Right cardiac atrium (tissue), 5 donors: ENCODE measurements around the gene NUB1. TPM values are rescaled to one million over a fixed set of nuclear protein-coding genes. Genes with fewer than 3 reads are reported as not detected.

ENCODE experiments used
- ATAC-seq, 2 donors: fragments of 200-7000 bp; cut with Tn5 transposase; one replicate each; pipeline versions ENCODE4 v1.8.0 to v1.9.1; 2020; ENCODE audit warnings: moderate library complexity in 2 of 2, mild to moderate bottlenecking in 1 of 2
- DNase-seq, 3 donors: peaks; one replicate each; pipeline ENCODE4 v3.0.0-alpha.2; 2020
- H3K27ac ChIP-seq: one replicate; pipeline ENCODE4 v1.5.1; 2013; ENCODE audit warnings: mild to moderate bottlenecking, low read length, control low read depth, moderate library complexity
- H3K27me3 ChIP-seq: one replicate; pipeline ENCODE4 v1.6.1; 2013; ENCODE audit not compliant: control insufficient read depth, insufficient read depth
- H3K4me1 ChIP-seq: one replicate; pipeline ENCODE4 v1.6.1; 2013; ENCODE audit warnings: low read length; ENCODE audit not compliant: control insufficient read depth, insufficient read depth
- H3K4me3 ChIP-seq: one replicate; pipeline ENCODE4 v1.5.1; 2013; ENCODE audit warnings: low read length, control low read depth
- H3K9me3 ChIP-seq: one replicate; pipeline ENCODE4 v1.6.1; 2013; ENCODE audit warnings: low read length; ENCODE audit not compliant: control insufficient read depth
- WGBS: extraction: QIAGEN DNeasy Blood & Tissue Kit; methylation state at CpG from one replicate; pipeline ENCODE4 v1.1.7; 2013; 5-methylcytosine and 5-hydroxymethylcytosine counted together
- intact Hi-C, 4 donors: fragments of 100-400 bp; cut with DNase I; formaldehyde crosslinking; loops; one replicate each; pipeline versions ENCODE4 v1.11.0 to v1.14.0; 2022 to 2023
- polyA plus RNA-seq: library from polyadenylated mRNA; stranded (reverse); fragments of 200-250 nt; gene quantifications from one replicate; pipeline ENCODE4 v1.2.3, GENCODE V29; 2013
- total RNA-seq, 4 donors: library from RNA; stranded (reverse); fragmentation: NEBNext Ultra II Directional; extraction: Animal tissue kit (Norgen Biotek cat#: 25700); gene quantifications; one replicate each; pipeline ENCODE4 v1.2.1, GENCODE V29; 2021
- donor health status: healthy with polysubstance abuse.
- donor health status: DM: no; HTN: yes; CAD: no.
- donor health status: DM: no; HTN: no; CAD: no.
- donor health status: DM: no; HTN: yes; CAD: no; lungs with severe emphysema.
- donor health status: DM: yes; HTN: yes; CAD: no.

NUB1 gene
- total and polyA plus RNA-seq, 5 donors, result 24.1 to 42.4 (median 38.6) TPM

DNA sequence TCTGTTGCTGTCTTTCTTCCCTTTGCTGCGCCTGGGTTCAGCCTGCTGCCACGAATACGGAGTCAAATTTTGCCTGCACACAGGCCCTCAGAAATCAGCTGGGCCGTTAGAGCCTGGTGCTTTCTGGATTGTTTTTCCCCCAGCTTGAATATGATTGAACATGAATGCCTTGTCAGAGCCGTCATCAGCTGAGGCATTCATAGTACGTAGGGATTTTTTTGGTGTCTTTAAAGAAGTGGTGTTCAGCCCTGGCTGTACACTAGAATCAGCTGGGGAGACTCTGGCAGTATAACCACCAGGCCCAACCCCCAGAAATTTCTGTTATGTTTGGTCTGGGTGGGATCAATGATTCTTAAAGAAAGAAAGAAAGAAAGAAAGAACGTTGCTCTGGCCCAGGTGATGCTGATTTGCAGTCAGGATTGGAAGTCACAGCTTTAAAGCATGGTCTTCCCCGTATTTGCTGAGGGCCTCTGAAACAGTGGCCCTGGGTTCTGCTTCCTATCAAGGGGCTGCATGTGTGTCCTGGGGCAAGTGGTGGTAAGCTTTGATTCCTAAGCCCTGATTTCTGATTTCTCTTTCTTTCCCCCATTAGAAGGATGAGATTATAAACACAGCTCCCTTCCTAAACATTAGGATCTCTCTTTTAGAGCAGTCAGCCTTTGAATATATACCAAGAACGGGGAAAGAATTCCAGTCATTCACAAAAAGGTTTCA, 24.7 kb downstream of the NUB1 start:
- ATAC-seq, result no peak
- 62% methylated on average over 9 of the region's 9 CpGs for WGBS
- no peak for DNase-seq
- Histone ChIP-seq H3K27ac (peak overlapping the region; percentile 37), H3K9me3 (no peaks in the 10 kb centered on the region), H3K27me3 (no peaks in the 10 kb centered on the region), H3K4me1 (peaks cover 2% of the 10 kb centered on the region), H3K4me3 (no peak overlapping the region)
- intact Hi-C loops, result loop anchor here in 3 of 4 donors (5.0 to 10.0 kb wide), 3 partner anchors 81 to 391 kb away; no protein-coding TSS in a partner anchor

DNA sequence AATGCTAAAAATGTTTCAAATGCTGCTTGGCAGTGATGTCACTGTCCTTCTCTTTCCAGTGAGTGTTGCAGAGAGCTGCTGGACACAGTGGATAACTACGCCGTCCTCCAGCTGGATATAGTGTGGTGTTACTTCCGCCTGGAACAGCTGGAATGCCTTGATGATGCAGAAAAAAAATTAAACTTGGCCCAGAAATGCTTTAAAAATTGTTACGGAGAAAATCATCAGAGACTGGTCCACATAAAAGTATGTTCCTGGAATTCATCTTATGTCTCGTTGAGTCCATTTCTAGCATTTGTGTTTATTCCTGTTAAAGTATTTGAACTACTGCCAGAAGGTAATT, 25.2 kb downstream of the NUB1 start:
- WGBS, result 48% methylated on average over 5 of the region's 5 CpGs
- no peak overlapping the region for H3K27ac ChIP-seq

DNA sequence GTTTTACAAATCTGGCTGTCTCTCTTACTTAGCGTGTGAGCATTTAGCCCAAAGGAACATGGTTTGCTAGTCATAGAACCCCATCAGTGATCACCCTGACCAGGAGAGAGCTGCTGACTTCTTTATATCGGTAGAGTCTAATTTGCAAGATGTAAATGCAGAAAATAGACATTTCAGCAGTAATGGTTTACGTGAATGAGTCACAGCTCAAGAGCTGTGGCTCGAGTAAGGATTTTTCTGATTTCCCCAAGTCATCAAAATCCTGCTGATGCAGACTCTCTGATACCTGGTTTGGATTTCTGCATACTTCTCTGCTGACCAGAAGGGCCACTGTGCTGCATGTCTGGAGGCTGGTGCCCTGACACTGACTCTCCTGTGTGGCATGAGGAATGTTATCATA, 25.7 kb downstream of the NUB1 start:
- H3K9me3 ChIP-seq, result no peaks in the 10 kb centered on the region
- ATAC-seq, result no peak
- no peak overlapping the region for H3K27ac ChIP-seq
- intact Hi-C loops, result loop anchor here in 3 of 4 donors (5.0 to 10.0 kb wide), 3 partner anchors 80 to 390 kb away; no protein-coding TSS in a partner anchor
- WGBS, result 76% methylated on average over 4 of the region's 4 CpGs
- no peaks in the 10 kb centered on the region for H3K27me3 ChIP-seq
- no peak for DNase-seq
- H3K4me3 ChIP-seq, result no peak overlapping the region
- peaks cover 2% of the 10 kb centered on the region for H3K4me1 ChIP-seq

More for the DNA sequence above, 25.2 kb downstream of the NUB1 start:
- intact Hi-C loops, result loop anchor here in 3 of 4 donors (5.0 to 10.0 kb wide), 3 partner anchors 80 to 390 kb away; no protein-coding TSS in a partner anchor
- Histone ChIP-seq H3K4me1 (peaks cover 2% of the 10 kb centered on the region), H3K4me3 (no peak overlapping the region), H3K27me3 (no peaks in the 10 kb centered on the region), H3K9me3 (no peaks in the 10 kb centered on the region)
- DNase-seq, result no peak
- peak; percentile 77 to 82 for ATAC-seq

DNA sequence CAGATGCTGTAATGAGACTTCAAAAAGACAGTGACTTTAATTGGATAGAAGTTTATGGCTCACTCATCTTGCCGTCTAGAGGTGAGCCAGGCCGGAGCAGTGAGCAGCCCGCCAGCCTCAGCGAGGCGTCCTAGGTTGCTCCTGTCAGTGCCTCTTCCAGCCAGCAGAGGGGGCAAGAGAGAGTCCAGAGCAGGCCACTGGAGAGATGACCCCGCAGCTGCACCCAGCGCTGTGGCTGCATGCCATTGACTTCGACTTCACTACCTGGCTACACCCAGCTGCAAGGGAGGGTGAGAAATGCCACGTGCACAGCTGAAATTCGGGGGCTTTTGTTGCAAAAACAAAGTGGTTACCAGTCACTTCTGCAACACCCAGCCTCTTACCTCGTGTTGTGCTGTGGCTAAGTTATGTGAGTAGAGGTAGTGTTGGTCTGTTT, 26.5 kb downstream of the NUB1 start:
- ATAC-seq, result peak; percentile 94 to 95
- 13% methylated on average over 11 of the region's 11 CpGs for WGBS
- intact Hi-C loops, result loop anchor here (2.0 to 10.0 kb wide), 5 partner anchors 79 to 389 kb away; no protein-coding TSS in a partner anchor
- H3K4me1 ChIP-seq, result peaks cover 2% of the 10 kb centered on the region
- no peak overlapping the region for H3K27ac ChIP-seq
- H3K27me3 ChIP-seq, result no peaks in the 10 kb centered on the region
- no peak overlapping the region for H3K4me3 ChIP-seq
- DNase-seq, result peak; percentile 82 to 92 (median 89)
- no peaks in the 10 kb centered on the region for H3K9me3 ChIP-seq

DNA sequence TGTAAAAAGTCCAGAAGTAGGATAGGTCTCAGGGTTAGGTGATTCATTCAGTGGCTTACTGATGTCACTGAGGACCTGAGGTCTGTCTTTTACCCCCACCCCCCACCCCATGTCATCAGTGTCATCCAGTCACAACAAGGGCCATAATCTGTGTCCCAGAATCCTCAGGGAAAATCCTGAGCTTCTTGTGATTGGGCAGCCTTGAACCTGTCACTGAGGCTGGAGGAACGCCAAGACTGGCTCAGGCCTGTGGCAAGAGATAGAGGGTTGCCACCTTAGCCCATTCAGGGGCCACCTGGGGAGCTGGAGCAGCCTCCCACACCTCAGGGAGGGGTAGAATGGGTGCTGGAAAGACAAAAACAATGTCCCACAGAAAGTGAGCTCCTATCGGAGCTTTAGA, 29.7 kb downstream of the NUB1 start:
- peaks cover 2% of the 10 kb centered on the region for H3K4me1 ChIP-seq
- WGBS, result 91% methylated on average over 2 of the region's 2 CpGs
- intact Hi-C loops, result loop anchor here in 3 of 4 donors (10.0 kb wide), 2 partner anchors 74 to 384 kb away; partner anchors contain the start of gene CRYGN (in 1 of the 3)
- no peaks in the 10 kb centered on the region for H3K27me3 ChIP-seq
- no peak overlapping the region for H3K27ac ChIP-seq
- DNase-seq, result no peak
- no peak overlapping the region for H3K4me3 ChIP-seq
- no peaks in the 10 kb centered on the region for H3K9me3 ChIP-seq
- ATAC-seq, result no peak

DNA sequence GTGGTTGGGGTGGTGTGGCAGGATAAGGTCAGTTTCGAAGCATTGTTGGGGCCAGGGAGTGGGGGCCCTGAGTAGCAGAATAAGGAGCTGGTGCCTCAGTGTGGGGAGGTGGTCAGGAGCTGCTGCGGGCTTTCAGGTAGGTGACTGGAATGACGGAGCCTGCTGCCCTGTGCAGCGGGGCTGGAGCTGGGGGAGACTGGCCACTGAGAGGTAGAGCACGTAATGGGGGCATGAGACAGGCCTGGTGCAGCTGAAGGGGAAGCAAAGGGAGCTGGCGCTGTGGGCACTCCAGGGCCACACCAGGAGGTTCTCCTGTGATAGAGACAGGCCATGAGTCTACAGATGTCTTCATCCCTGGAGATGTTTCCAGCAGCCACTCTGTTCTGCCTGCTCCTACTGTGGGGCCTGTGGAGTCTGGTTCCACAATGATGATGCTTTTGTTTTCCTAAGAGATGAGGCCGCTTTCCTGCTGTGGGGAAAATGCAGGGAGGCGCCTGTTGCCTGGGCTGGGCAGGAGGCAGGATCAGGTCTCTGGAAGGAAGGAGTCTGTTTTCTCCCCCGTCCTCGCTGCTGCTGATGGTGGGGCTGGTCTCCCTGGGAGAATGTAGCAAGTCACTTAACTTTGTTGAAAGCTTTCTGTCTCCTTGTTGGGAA, 31.1 kb downstream of the NUB1 start:
- ATAC-seq (no peak), DNase-seq (no peak)
- intact Hi-C loops, result loop anchor here in 3 of 4 donors (10.0 kb wide), 2 partner anchors 72 to 382 kb away; partner anchors contain the start of gene CRYGN (in 1 of the 3)
- no peak overlapping the region for H3K27ac ChIP-seq
- no peak overlapping the region for H3K4me3 ChIP-seq
- no peaks in the 10 kb centered on the region for H3K9me3 ChIP-seq
- H3K27me3 ChIP-seq, result no peaks in the 10 kb centered on the region
- peaks cover 2% of the 10 kb centered on the region for H3K4me1 ChIP-seq
- 95% methylated on average over 10 of the region's 10 CpGs for WGBS

DNA sequence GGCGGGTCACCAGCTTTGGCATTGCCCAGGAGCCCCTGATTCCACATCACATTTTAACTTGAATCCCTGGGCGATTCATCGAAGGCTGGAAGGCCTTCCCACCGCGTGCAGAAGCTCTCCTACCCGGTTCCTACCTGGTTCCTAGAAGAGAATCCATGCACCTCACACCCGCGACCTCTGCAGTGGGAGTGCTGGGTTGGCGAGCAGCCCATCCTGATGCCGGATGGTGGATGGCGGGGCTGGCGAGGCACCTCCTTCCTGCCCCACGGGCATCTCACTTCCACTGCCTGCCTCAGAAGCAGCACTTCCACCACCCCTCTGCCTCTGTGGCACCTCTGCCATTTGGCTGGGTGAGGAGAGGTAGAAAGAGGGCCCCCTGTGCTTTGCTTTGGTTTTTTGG, 32.0 kb downstream of the NUB1 start:
- Histone ChIP-seq H3K27ac (no peak overlapping the region), H3K9me3 (no peaks in the 10 kb centered on the region), H3K27me3 (no peaks in the 10 kb centered on the region), H3K4me3 (no peak overlapping the region), H3K4me1 (no peaks in the 10 kb centered on the region)
- ATAC-seq (no peak), DNase-seq (no peak)
- intact Hi-C loops, result loop anchor here in 3 of 4 donors (10.0 kb wide), 2 partner anchors 71 to 381 kb away; partner anchors contain the start of gene CRYGN (in 1 of the 3)
- 78% methylated on average over 13 of the region's 13 CpGs for WGBS

DNA sequence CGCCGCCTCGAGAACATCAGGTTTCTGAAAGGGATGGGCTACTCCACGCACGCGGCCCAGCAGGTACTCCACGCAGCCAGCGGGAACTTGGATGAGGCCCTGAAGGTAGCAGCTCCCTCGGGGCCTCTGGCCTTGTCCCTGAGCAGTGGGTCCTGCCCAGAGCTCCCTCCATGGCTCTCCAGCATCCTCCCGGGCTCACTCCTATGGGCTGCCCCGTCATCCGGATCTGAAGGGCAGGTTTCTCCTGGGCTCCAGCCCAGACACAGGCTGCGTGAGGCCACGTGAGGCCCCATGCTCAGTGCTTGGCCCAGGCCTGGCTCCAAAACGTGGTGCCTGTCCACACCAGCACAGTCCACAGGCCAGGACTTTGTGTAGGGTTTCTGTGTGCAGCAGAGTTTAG, 32.5 kb downstream of the NUB1 start:
- intact Hi-C loops, result loop anchor here in 3 of 4 donors (10.0 kb wide), 2 partner anchors 71 to 381 kb away; partner anchors contain the start of gene CRYGN (in 1 of the 3)
- Histone ChIP-seq H3K4me1 (no peaks in the 10 kb centered on the region), H3K4me3 (no peak overlapping the region), H3K9me3 (no peaks in the 10 kb centered on the region), H3K27me3 (no peaks in the 10 kb centered on the region), H3K27ac (no peak overlapping the region)
- no peak for DNase-seq
- 89% methylated on average over 15 of the region's 15 CpGs for WGBS
- peak in 1 of 2 donors; percentile 19 for ATAC-seq

DNA sequence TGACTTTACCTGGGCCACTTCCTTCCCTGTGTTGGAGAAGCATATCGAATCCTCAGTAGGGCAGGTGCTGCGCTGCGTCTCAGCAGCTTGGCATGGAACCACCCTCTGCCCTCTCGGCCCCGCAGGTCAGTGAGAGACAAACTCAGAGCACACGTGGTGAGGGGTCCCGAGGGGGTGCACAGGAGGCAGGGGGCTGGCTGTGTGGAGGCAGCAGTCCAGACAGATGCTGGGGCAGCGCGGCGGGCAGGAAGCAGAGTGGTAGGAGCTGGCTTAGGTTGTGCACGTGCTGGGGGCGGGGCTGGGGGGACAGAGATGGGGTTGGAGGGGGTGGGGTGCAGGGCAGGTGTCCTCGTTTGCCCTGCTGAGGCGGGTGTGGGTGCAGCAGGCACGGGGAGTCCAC, 33.1 kb downstream of the NUB1 start:
- Histone ChIP-seq H3K27ac (no peak overlapping the region), H3K4me1 (no peaks in the 10 kb centered on the region), H3K9me3 (no peaks in the 10 kb centered on the region), H3K27me3 (no peaks in the 10 kb centered on the region), H3K4me3 (no peak overlapping the region)
- intact Hi-C loops, result loop anchor here in 3 of 4 donors (5.0 to 10.0 kb wide), 3 partner anchors 63 to 380 kb away; partner anchors contain the start of gene CRYGN (in 1 of the 3)
- 78% methylated on average over 15 of the region's 15 CpGs for WGBS
- no peak for DNase-seq
- ATAC-seq, result no peak

DNA sequence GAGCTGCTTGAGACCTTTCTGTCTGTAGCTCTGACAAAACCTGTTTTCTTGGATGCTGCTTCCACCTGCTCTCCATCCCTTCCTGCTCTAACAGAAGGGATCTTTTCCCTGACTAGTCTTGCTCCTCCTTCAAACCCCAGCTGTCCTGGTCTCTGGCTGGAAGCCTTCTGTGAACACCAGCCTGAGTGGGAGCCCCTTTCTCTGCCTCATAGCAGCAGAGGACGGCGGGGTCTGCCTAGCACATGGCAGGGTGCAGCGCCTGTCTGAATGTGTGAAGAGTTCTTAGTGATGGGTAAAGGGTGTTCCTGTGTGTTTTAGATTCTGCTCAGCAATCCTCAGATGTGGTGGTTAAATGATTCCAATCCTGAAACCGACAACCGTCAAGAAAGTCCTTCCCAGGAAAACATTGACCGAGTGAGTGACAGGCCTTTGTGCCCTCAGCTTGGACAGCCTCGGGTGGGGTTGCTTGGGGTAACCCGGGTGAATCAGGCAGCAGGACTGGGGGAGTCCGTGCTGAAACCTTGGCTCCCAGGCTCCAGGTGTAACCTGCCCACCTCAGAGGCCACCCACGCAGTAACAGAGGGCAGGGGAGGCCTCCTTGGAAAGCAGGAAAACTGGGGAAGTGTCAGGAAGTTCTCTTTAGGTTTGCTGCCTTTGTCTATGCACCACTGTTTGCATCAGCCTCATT, 34.1 kb downstream of the NUB1 start:
- DNase-seq, result no peak
- no peak overlapping the region for H3K27ac ChIP-seq
- H3K27me3 ChIP-seq, result no peaks in the 10 kb centered on the region
- no peaks in the 10 kb centered on the region for H3K4me1 ChIP-seq
- H3K4me3 ChIP-seq, result no peak overlapping the region
- 89% methylated on average over 10 of the region's 10 CpGs for WGBS
- no peak for ATAC-seq
- H3K9me3 ChIP-seq, result no peaks in the 10 kb centered on the region
- intact Hi-C loops, result loop anchor here in 3 of 4 donors (5.0 to 10.0 kb wide), 3 partner anchors 62 to 379 kb away; partner anchors contain the start of gene CRYGN (in 1 of the 3)
